ENCODE results near the gene UNC45A. TPM values are rescaled to one million over a fixed set of nuclear protein-coding genes. Genes with fewer than 3 reads are reported as not detected.

Gene UNC45A
- polyA plus RNA-seq, 3 donors: 29.3 to 42.6 (median 30.4) TPM

DNA sequence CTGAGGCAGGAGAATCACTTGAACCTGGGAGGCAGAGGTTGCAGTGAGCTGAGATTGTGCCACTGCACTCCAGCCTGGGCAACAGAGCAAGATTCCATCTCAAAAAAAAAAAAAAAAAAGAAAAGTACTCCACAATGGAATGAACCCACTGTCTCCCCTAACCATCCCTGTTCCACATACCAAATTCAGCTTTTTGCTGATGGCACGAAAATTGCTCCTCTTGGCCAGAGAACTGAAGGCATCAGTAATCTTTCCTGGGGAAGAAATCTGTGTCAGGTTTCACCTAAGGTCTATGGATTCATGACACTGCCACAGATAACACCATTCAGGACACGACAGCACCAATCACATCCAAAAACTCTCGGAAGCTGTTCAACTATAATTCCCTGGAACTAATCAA, 66.1 kb downstream of the UNC45A start:
- H3K27ac Mint-ChIP-seq: peak overlapping the region in 1 of 7 donors; percentile 26
- peaks cover 81 to 89% of the 10 kb centered on the region in 2 donors for H3K36me3 ChIP-seq (replicated peaks in 1 of 2; ENCODE audit: control insufficient read depth in 1 of 2, insufficient read depth in 2 of 2, low read length in 2 of 2)

More for the DNA sequence above, 66.1 kb downstream of the UNC45A start:
- Mint-ChIP-seq H3K4me3 (no peak overlapping the region), H3K9me3 (no peaks in the 10 kb centered on the region), H3K36me3 (peaks cover 76 to 85% of the 10 kb centered on the region in 2 donors), H3K27me3 (ENCODE audit: low read depth in 3 of 3) (peaks cover 0 to 2% (median 0%) of the 10 kb centered on the region in 3 donors), H3K4me1 (no peaks in the 10 kb centered on the region)
- WGBS (ENCODE audit: insufficient coverage): 100% methylated on average over 1 of the region's 3 CpGs
- Histone ChIP-seq H3K27me3 (ENCODE audit: control insufficient read depth in 2 of 2, insufficient read depth in 2 of 2, low read length in 2 of 2) (no peaks in the 10 kb centered on the region), H3K4me2 (replicated peaks; ENCODE audit: extremely low read depth, low read length, poor library complexity, severe bottlenecking) (no peak overlapping the region), H4K20me1 (ENCODE audit: insufficient read depth, low read length) (no peaks in the 10 kb centered on the region), H3K27ac (ENCODE audit: low read depth in 1 of 2, low read length in 2 of 2) (no peak overlapping the region), H3K4me3 (replicated peaks in 1 of 3; ENCODE audit: low read depth in 2 of 3, low read length in 3 of 3) (no peak overlapping the region), H3K4me1 (ENCODE audit: control insufficient read depth in 1 of 2, insufficient read depth in 2 of 2, low read length in 2 of 2) (no peaks in the 10 kb centered on the region), H3K9ac (ENCODE audit: insufficient read depth, low read length, poor library complexity, severe bottlenecking) (no peak overlapping the region), H2AFZ (ENCODE audit: insufficient read depth, low read depth, low read length, poor library complexity, severe bottlenecking) (no peak overlapping the region), H3K9me3 (replicated peaks in 1 of 2; ENCODE audit: control insufficient read depth in 1 of 2, insufficient read depth in 1 of 2, low read length in 2 of 2) (no peaks in the 10 kb centered on the region), H3K79me2 (ENCODE audit: insufficient read depth, low read length) (no peaks in the 10 kb centered on the region)
- no peak for TF ChIP-seq CTCF (IDR thresholded peaks at IDR 0.05)
- intact Hi-C loops (cut with micrococcal nuclease): no loop called here
- no peak for DNase-seq

Small RNAs within 50 kb of the gene (small RNA-seq; reads per million reads assigned to genes)
- gene RF00019 (ENCODE audit: insufficient read length, low read depth): not detected

Other genes with a start within 250 kb of the UNC45A start
- 1 to 10 TPM in 2 of 3 donors, under 1 TPM in 1; 0.69 to 2.3 (median 1.2) TPM for gene BLM, start 217.9 kb upstream of the UNC45A start, polyA plus RNA-seq
- 10 to 100 TPM in 2 of 3 donors, 1 to 10 TPM in 1; 6.5 to 47.3 (median 14.3) TPM for gene FURIN, start 66.7 kb upstream of the UNC45A start, polyA plus RNA-seq
- gene FES, start 50.8 kb upstream of the UNC45A start, polyA plus RNA-seq: 100 to 1,000 TPM; 140 to 260 (median 157) TPM
- 100 to 1,000 TPM in 1 of 3 donors, 1 to 10 TPM in 2; 6.6 to 318 (median 7.3) TPM for gene MAN2A2, start 32.0 kb upstream of the UNC45A start, polyA plus RNA-seq
- 10 to 100 TPM; 11.6 to 19.7 (median 14.8) TPM for gene HDDC3, start 2.7 kb upstream of the UNC45A start, polyA plus RNA-seq
- 1 to 10 TPM; 1.2 to 2.8 (median 1.5) TPM for gene RCCD1, start 19.6 kb downstream of the UNC45A start, polyA plus RNA-seq
- gene PRC1, start 59.2 kb downstream of the UNC45A start, polyA plus RNA-seq: 1 to 10 TPM; 1.6 to 6.9 (median 2.0) TPM
- 10 to 100 TPM in 1 of 3 donors, 1 to 10 TPM in 2; 4.0 to 16.9 (median 4.8) TPM for gene VPS33B, start 87.3 kb downstream of the UNC45A start, polyA plus RNA-seq
- gene SV2B, start 165.0 kb downstream of the UNC45A start, polyA plus RNA-seq: not detected

Measured in CD14-positive monocyte (primary cell).